ENCODE data around the gene SEC14L3. TPM values are rescaled to one million over a fixed set of nuclear protein-coding genes. Genes with fewer than 3 reads are reported as not detected.

The SEC14L3 gene
- total and polyA plus RNA-seq, 2 of the 4 experiments (the other 2 are of a cell fraction): not detected

DNA sequence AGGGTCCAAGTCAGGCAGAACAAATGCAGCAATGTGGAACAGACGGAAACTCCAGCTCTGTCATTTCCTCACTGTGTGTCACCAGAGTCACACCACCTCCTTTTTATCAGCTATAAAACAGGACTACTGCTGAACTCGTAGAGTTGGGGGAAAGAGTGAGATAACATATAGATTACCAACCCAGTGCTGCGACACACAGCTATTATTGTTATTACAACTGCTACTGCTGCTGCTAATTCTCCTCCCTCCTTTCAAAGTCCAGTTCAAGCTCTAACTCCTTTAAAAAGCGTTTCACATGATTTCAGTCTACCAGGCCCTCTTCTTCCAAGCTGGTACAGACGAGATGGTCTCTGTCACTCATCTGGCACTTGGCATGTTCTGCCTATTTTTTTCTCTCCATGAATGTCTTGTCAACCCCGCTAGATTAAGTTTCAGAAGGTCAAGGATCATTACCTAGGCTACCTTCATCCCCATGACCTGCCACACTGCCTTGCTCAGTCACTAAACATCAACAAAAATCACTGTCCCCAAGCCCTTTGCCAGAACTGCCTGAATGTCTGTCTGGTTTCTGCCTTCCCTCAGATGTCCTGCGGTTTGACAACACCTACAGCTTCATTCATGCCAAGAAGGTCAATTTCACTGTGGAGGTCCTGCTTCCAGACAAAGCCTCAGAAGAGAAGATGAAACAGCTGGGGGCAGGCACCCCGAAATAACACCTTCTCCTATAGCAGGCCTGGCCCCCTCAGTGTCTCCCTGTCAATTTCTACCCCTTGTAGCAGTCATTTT is 49.9 kb downstream of the SEC14L3 start:
- no TSS peak for BruUV-seq (replicated peaks)
- peak overlapping the region; percentile 24 for H3K4me2 ChIP-seq (ENCODE audit: low read depth, low read length)
- DNase-seq (no peak), ATAC-seq (ENCODE audit: low read depth) (no peak)
- peaks cover 14% of the 10 kb centered on the region for H3K36me3 ChIP-seq (ENCODE audit: control insufficient read depth, insufficient read depth, low read length)
- peak overlapping the region; percentile 75 for H3K56ac ChIP-seq (ENCODE audit: extremely low read depth, insufficient read depth, low read length)
- no peaks in the 10 kb centered on the region for H3K9me3 ChIP-seq (ENCODE audit: control insufficient read depth, insufficient read depth, low read length)
- dilution Hi-C loops (cut with HindIII; ENCODE audit: low sequenced_read_pairs, unreplicated experiment) (no loop called here), in situ Hi-C loops (cut with MboI; ENCODE audit: low sequenced_read_pairs) (no loop called here), intact Hi-C loops (cut with micrococcal nuclease) (loop anchor here (2.0 kb wide), 1 partner anchor 35 kb away; the partner anchor contains the start of gene RNF215)
- peak overlapping the region; percentile 93 for H2BK15ac ChIP-seq (ENCODE audit: low read depth, low read length)
- H4K91ac ChIP-seq (ENCODE audit: insufficient read depth, low read depth, low read length): peak overlapping the region; percentile 96
- peak overlapping the region; percentile 89 for H2BK120ac ChIP-seq (ENCODE audit: low read depth, low read length)
- peak overlapping the region; percentile 92 for H3K27ac ChIP-seq (ENCODE audit: insufficient read depth, low read length)
- peak overlapping the region; percentile 61 to 90 for H4K8ac ChIP-seq (ENCODE audit: low read depth in 2 of 2, low read length in 2 of 2)
- ChIA-PET CTCF (interaction anchor here (1.0 kb wide), 1 partner anchor 9 kb away, joined by 9 read pairs; no protein-coding TSS in a partner anchor), POLR2A (ENCODE audit: unreplicated experiment) (interaction anchor here (1.3 kb wide), 1 partner anchor 16 kb away, joined by 4 read pairs; no protein-coding TSS in a partner anchor)
- peaks cover 17% of the 10 kb centered on the region for H3K9me1 ChIP-seq (ENCODE audit: insufficient read depth, low read length)
- peak overlapping the region; percentile 95 for H2BK5ac ChIP-seq (ENCODE audit: low read depth, low read length, poor library complexity, severe bottlenecking)
- no peak overlapping the region for H2AFZ ChIP-seq (replicated peaks; ENCODE audit: low read length, poor library complexity)
- H2BK20ac ChIP-seq (ENCODE audit: low read depth, low read length): peak overlapping the region; percentile 78
- H3K9ac ChIP-seq (ENCODE audit: low read depth, low read length): peak overlapping the region; percentile 86; the same call in 1 of the 2 replicates
- H3K14ac ChIP-seq (replicated peaks; ENCODE audit: low read depth, low read length): peak overlapping the region; percentile 96
- peak overlapping the region; percentile 96 for H3K4ac ChIP-seq (ENCODE audit: low read depth, low read length)
- peak overlapping the region; percentile 14 for H4K5ac ChIP-seq (ENCODE audit: low read depth, low read length)
- no peaks in the 10 kb centered on the region for H3K27me3 ChIP-seq (ENCODE audit: control insufficient read depth, insufficient read depth, low read length)
- H3K23ac ChIP-seq (ENCODE audit: low read depth, low read length): peak overlapping the region; percentile 92
- peak overlapping the region; percentile 100 for H2AK9ac ChIP-seq (replicated peaks; ENCODE audit: low read depth, low read length, poor library complexity)
- H3K4me3 ChIP-seq (ENCODE audit: insufficient read depth, low read depth, low read length): no peak overlapping the region
- peaks cover 17 to 55% of the 10 kb centered on the region in 2 experiments; a peak in 3 of 4 replicates for H3K79me1 ChIP-seq (ENCODE audit: low read depth in 1 of 2, low read length in 2 of 2)
- 0 out of 2 replicates have a peak, but pooled peaks have one; percentile 22 for TF ChIP-seq POLR2A (IDR thresholded peaks at IDR 0.05; ENCODE audit: low read depth, low read length)
- TF ChIP-seq, protein P1, sequence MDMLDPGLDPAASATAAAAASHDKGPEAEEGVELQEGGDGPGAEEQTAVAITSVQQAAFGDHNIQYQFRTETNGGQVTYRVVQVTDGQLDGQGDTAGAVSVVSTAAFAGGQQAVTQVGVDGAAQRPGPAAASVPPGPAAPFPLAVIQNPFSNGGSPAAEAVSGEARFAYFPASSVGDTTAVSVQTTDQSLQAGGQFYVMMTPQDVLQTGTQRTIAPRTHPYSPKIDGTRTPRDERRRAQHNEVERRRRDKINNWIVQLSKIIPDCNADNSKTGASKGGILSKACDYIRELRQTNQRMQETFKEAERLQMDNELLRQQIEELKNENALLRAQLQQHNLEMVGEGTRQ (IDR thresholded peaks at IDR 0.05; ENCODE audit: low read depth, low read length): no peak
- H3K4me1 ChIP-seq (ENCODE audit: control insufficient read depth, insufficient read depth, low read length): peaks cover 24% of the 10 kb centered on the region
- H2AK5ac ChIP-seq (ENCODE audit: low read depth, low read length): peak overlapping the region; percentile 94
- 77% methylated on average over 3 of the region's 8 CpGs; no CpG with 5 or more reads in 1 of the 2 experiments for WGBS, 2 experiments (ENCODE audit: extremely low coverage in 2 of 2, insufficient read length in 1 of 2)
- H3K18ac ChIP-seq (ENCODE audit: low read depth, low read length): peak overlapping the region; percentile 8; the same call in 1 of the 2 replicates
- no peaks in the 10 kb centered on the region for H4K20me1 ChIP-seq (ENCODE audit: insufficient read depth, low read length)
